H1 (cell line): ENCODE data around the gene B4GAT1. TPM values are rescaled to one million over a fixed set of nuclear protein-coding genes. Genes with fewer than 3 reads are reported as not detected.

Source experiments
- ASH2L ChIP-seq: fragments of 200-600, 300-600 bp; sonication (generic); IDR thresholded peaks from one replicate; pipeline ENCODE4 v1.7.1; 2017; ENCODE audit warnings: low read length
- BACH1 ChIP-seq: IDR thresholded peaks from 2 replicates; pipeline ENCODE4 v1.6.1; 2012; ENCODE audit warnings: low read length, improper control_type of control experiment
- BRCA1 ChIP-seq: IDR thresholded peaks from 2 replicates; pipeline ENCODE4 v1.6.1; 2012; ENCODE audit warnings: low read depth, low read length, improper control_type of control experiment
- KDM5A ChIP-seq: fragments of 200-600 bp; IDR thresholded peaks from 2 replicates; pipeline ENCODE4 v1.7.1; 2012; ENCODE audit warnings: mild to moderate bottlenecking, low read length, inconsistent platforms, mixed read lengths
- NRF1 ChIP-seq: IDR thresholded peaks from 2 replicates; pipeline ENCODE4 v1.6.1; 2011; ENCODE audit warnings: mild to moderate bottlenecking, low read depth, low read length, improper control_type of control experiment
- RNF2 ChIP-seq: fragments of 200-900, 300-1000 bp; sonication (generic); IDR thresholded peaks from 2 replicates; pipeline ENCODE4 v1.7.1; 2016; ENCODE audit warnings: borderline replicate concordance, low read depth, mild to moderate bottlenecking, antibody characterized with exemption, low read length; ENCODE audit not compliant: poor library complexity, severe bottlenecking; ENCODE audit errors: missing control alignments
- SIRT6 ChIP-seq: IDR thresholded peaks from one replicate; pipeline ENCODE4 v1.7.1; 2012; ENCODE audit warnings: low read length, inconsistent platforms
- YY1 ChIP-seq: IDR thresholded peaks from 2 replicates; pipeline ENCODE4 v1.6.1; 2011; ENCODE audit warnings: low read depth, mild to moderate bottlenecking, low read length
- ZNF274 ChIP-seq: IDR thresholded peaks from 2 replicates; pipeline ENCODE4 v1.7.0; 2012; ENCODE audit warnings: low read length, borderline replicate concordance; ENCODE audit errors: extremely low read depth
- polyA plus RNA-seq, 7 experiments: library from polyadenylated mRNA; depleted of rRNA in 3 of 7; stranded (reverse) in 5 of 7; unstranded in 2 of 7; fragments of >200 nt in 5 of 7; fragments of 200-250 nt in 2 of 7; gene quantifications; 1 replicate in 5 of 7; 2 replicates in 1 of 7; 4 replicates in 1 of 7; pipeline versions ENCODE4 v1.2.1 to v1.2.3, GENCODE V29; 2011 to 2013; ENCODE audit warnings: missing spikeins in 2 of 7, mixed read lengths in 2 of 7
- total RNA-seq: library from RNA; stranded (reverse); fragmentation: NEBNext Ultra II Directional; extraction: Animal tissue kit (Norgen Biotek cat#: 25700); gene quantifications from 2 replicates; pipeline ENCODE4 v1.2.1, GENCODE V29; 2021

The B4GAT1 gene
- total and polyA plus RNA-seq, 2 of the 8 experiments (the other 6 are each of a cell fraction or from before 2014, with no cell fraction given) = 22.2 to 27.8 TPM

DNA sequence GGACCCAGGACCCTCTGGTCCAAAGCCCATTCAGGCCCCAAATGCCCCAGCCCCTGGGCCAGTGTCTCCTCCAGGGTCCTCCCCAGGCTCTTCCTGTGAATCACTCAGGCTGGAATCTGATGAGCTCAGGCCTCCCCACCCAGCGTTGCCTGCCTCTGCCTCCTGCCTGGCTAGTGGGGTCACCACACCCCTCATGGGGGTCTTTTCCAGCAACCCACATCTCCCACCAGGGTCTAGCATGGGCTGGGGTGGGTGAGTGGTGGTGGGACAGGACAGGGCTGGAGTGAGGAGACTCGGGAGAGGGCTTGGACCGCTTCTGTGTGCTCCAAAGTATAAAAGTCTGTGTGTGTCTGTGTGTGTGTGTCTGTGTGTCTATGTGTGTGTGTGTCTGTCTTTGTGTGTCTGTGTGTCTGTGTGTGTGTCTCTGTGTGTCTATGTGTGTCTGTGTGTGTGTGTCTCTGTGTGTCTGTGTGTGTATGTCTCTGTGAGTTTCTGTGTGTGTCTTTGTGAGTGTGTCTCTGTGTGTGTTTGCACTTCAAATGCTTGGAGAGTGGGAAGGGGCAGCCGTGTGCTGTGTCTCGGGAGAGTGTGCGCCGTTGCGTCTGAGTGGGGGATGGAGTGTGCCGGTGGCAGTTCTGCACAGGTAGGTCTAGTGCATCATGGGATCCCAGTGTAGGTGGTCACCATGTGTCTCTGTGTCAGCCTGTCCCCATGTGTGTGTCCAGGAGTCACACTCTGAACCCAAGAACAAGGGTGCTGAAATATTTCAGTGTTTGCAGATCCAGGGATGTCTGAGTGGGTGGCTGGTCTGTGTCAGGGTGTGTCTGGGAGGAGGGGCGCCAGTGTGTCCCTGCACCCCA lies 20.0 kb downstream of the B4GAT1 start (continued):
- TF ChIP-seq KDM5A (no peak), RNF2 (no peak), BACH1 (no peak), ASH2L (no peak), BRCA1 (no peak), NRF1 (no peak), YY1 (no peak), SIRT6 (no peak), ZNF274 (no peak)
